MM.1S (cell line): ENCODE data around the gene RAD21L1.

Source experiments
- DNase-seq: peaks from one replicate; pipeline ENCODE4 v3.0.0-alpha.2; 2015
- H2AFZ ChIP-seq: fragments of 300-600 bp; sonication (generic); 2 replicates; pipeline ENCODE4 v1.6.0; 2016; ENCODE audit warnings: antibody characterized with exemption, low read length
- H3F3A ChIP-seq: fragments of 300-600 bp; sonication (generic); 2 replicates; pipeline ENCODE4 v1.6.1; 2016; ENCODE audit warnings: mild to moderate bottlenecking, antibody characterized with exemption, low read length, moderate library complexity, mixed read lengths; ENCODE audit not compliant: insufficient read depth
- H3K27ac ChIP-seq: fragments of 300-600 bp; sonication (generic); 2 replicates; pipeline ENCODE4 v1.5.1; 2016; ENCODE audit warnings: mild to moderate bottlenecking, low read length
- H3K27me3 ChIP-seq: fragments of 300-600 bp; sonication (generic); replicated peaks from 2 replicates; pipeline ENCODE4 v1.6.0; 2016; ENCODE audit warnings: low read length; ENCODE audit not compliant: insufficient read depth
- H3K36me3 ChIP-seq: fragments of 300-600 bp; sonication (generic); replicated peaks from 2 replicates; pipeline ENCODE4 v1.6.1; 2016; ENCODE audit warnings: mild to moderate bottlenecking, low read length, mixed read lengths; ENCODE audit not compliant: insufficient read depth
- H3K4me1 ChIP-seq: fragments of 300-600 bp; sonication (generic); 2 replicates; pipeline ENCODE4 v1.6.1; 2016; ENCODE audit warnings: low read length, mixed read lengths
- H3K4me2 ChIP-seq: fragments of 300-600 bp; sonication (generic); 2 replicates; pipeline ENCODE4 v1.6.0; 2016; ENCODE audit warnings: low read depth, low read length
- H3K4me3 ChIP-seq: fragments of 300-600 bp; sonication (generic); 2 replicates; pipeline ENCODE4 v1.5.1; 2016; ENCODE audit warnings: low read length, mixed read lengths
- H3K79me2 ChIP-seq: fragments of 300-600 bp; sonication (generic); 2 replicates; pipeline ENCODE4 v1.6.1; 2016; ENCODE audit warnings: mixed run types, low read length, mixed read lengths
- H3K9ac ChIP-seq: fragments of 300-600 bp; sonication (generic); 2 replicates; pipeline ENCODE4 v1.6.1; 2016; ENCODE audit warnings: low read length, mixed read lengths
- H3K9me2 ChIP-seq: fragments of 300-600 bp; sonication (generic); replicated peaks from 2 replicates; pipeline ENCODE4 v1.6.1; 2016; ENCODE audit warnings: mild to moderate bottlenecking, low read length, mixed read lengths; ENCODE audit not compliant: insufficient read depth
- H3K9me3 ChIP-seq: fragments of 300-600 bp; sonication (generic); replicated peaks from 2 replicates; pipeline ENCODE4 v1.6.1; 2016; ENCODE audit warnings: mild to moderate bottlenecking, low read length, mixed read lengths; ENCODE audit not compliant: insufficient read depth
- H4K20me1 ChIP-seq: fragments of 300-600 bp; sonication (generic); 2 replicates; pipeline ENCODE4 v1.6.1; 2016; ENCODE audit warnings: mild to moderate bottlenecking, low read length, moderate library complexity, mixed read lengths; ENCODE audit not compliant: insufficient read depth
- CTCF ChIP-seq: fragments of 300-600 bp; sonication (generic); IDR thresholded peaks from 2 replicates; pipeline ENCODE4 v1.5.1; 2016; ENCODE audit warnings: antibody characterized with exemption, low read length, mixed read lengths
- EZH2 ChIP-seq: fragments of 300-600 bp; sonication (generic); optimal IDR thresholded peaks from 2 replicates; pipeline ENCODE3; 2017; ENCODE audit warnings: low read depth, mild to moderate bottlenecking, antibody characterized with exemption, low read length, mixed read lengths
- EZH2phosphoT487 ChIP-seq: fragments of 300-600 bp; sonication (generic); IDR thresholded peaks from 2 replicates; pipeline ENCODE4 v1.6.1; 2018; ENCODE audit warnings: antibody characterized with exemption, low read length

Gene RAD21L1

GRCh38 chr20:1232286-1233111 lies 6.7 kb downstream of the RAD21L1 start:
- Histone ChIP-seq H3K79me2 (no peaks in the 10 kb centered on the region), H3K27ac (no peak overlapping the region), H3K4me2 (no peak overlapping the region), H3K9ac (no peak overlapping the region), H3F3A (no peaks in the 10 kb centered on the region), H3K4me3 (no peak overlapping the region), H3K9me2 (no peaks in the 10 kb centered on the region), H2AFZ (no peak overlapping the region), H3K36me3 (no peaks in the 10 kb centered on the region), H3K27me3 (no peaks in the 10 kb centered on the region), H3K9me3 (no peaks in the 10 kb centered on the region), H3K4me1 (no peaks in the 10 kb centered on the region), H4K20me1 (no peaks in the 10 kb centered on the region)
- DNase-seq, result no peak
- TF ChIP-seq EZH2 (no peak), EZH2phosphoT487 (no peak), CTCF (no peak)

- Histone ChIP-seq H3K79me2 (no peaks in the 10 kb centered on the region), H4K20me1 (no peaks in the 10 kb centered on the region), H3K9me2 (no peaks in the 10 kb centered on the region), H3K9me3 (no peaks in the 10 kb centered on the region), H3K4me1 (no peaks in the 10 kb centered on the region), H3K27me3 (no peaks in the 10 kb centered on the region), H3K27ac (no peak overlapping the region), H3K4me3 (no peak overlapping the region), H3K36me3 (no peaks in the 10 kb centered on the region), H2AFZ (no peak overlapping the region), H3K9ac (no peak overlapping the region), H3F3A (no peaks in the 10 kb centered on the region), H3K4me2 (no peak overlapping the region)
- TF ChIP-seq EZH2 (no peak), CTCF (no peak), EZH2phosphoT487 (no peak)
- DNase-seq, result no peak
These were observed 14.7 kb downstream of the RAD21L1 start for GRCh38 chr20:1240549-1240948.

GRCh38 chr20:1241456-1241855 lies 15.6 kb downstream of the RAD21L1 start:
- no peak overlapping the region for H2AFZ ChIP-seq
- H3K9ac ChIP-seq, result no peak overlapping the region
- no peak overlapping the region for H3K4me2 ChIP-seq
- no peaks in the 10 kb centered on the region for H3K9me2 ChIP-seq
- TF ChIP-seq EZH2phosphoT487 (no peak), EZH2 (no peak), CTCF (no peak)
- no peak overlapping the region for H3K4me3 ChIP-seq
- H3K9me3 ChIP-seq, result no peaks in the 10 kb centered on the region
- no peaks in the 10 kb centered on the region for H3K27me3 ChIP-seq
- H3K4me1 ChIP-seq, result peaks cover under 1% of the 10 kb centered on the region; the same call in 1 of the 2 replicates
- H3F3A ChIP-seq, result no peaks in the 10 kb centered on the region
- H3K79me2 ChIP-seq, result no peaks in the 10 kb centered on the region
- H3K27ac ChIP-seq, result no peak overlapping the region
- H3K36me3 ChIP-seq, result no peaks in the 10 kb centered on the region
- no peaks in the 10 kb centered on the region for H4K20me1 ChIP-seq
- no peak for DNase-seq
